H1 (cell line): ENCODE data around the gene NUCB1. TPM values are rescaled to one million over a fixed set of nuclear protein-coding genes. Genes with fewer than 3 reads are reported as not detected.
"Not testable (repeated sequence)": the region's sequence is repeated elsewhere in the genome, so short reads cannot be mapped to it uniquely, and the experiment has no call there.

Experiments
- CTCF ChIA-PET: fragments of 300-600 bp; sonication (Branson Sonifier 250); formaldehyde crosslinking; loops from one replicate; lab custom pipeline; 2021; ENCODE audit not compliant: partially characterized antibody; lab: Charles Lee
- POLR2A ChIA-PET: fragments of 300-600 bp; sonication (Branson Sonifier 250); formaldehyde crosslinking; loops from one replicate; lab custom pipeline; 2021; ENCODE audit warnings: inconsistent platforms; ENCODE audit not compliant: partially characterized antibody; lab: Charles Lee
- DNase-seq, 2 experiments: peaks; one replicate each; pipeline versions ENCODE4 v3.0.0 to v3.0.0-alpha.2; 2010 to 2022; ENCODE audit warnings: low spot score in 2 of 2, low read depth in 1 of 2, mixed read lengths in 1 of 2
- FAIRE-seq: peaks from 2 replicates; lab custom pipeline; 2011; peaks lifted over from hg19 to GRCh38; lab: Jason Lieb, UNC
- H2AFZ ChIP-seq: 2 replicates; pipeline ENCODE4 v1.8.1; 2012; ENCODE audit warnings: low read length, inconsistent platforms
- H2AK5ac ChIP-seq: 2 replicates; pipeline ENCODE4 v1.6.1; 2013; ENCODE audit warnings: low read depth, low read length
- H2BK120ac ChIP-seq: replicated peaks from 2 replicates; pipeline ENCODE3; 2013; ENCODE audit warnings: low read depth, low read length, inconsistent platforms
- H2BK12ac ChIP-seq: 2 replicates; pipeline ENCODE4 v1.6.1; 2013; ENCODE audit warnings: low read depth, low read length
- H2BK15ac ChIP-seq: 2 replicates; pipeline ENCODE4 v1.6.1; 2013; ENCODE audit warnings: low read length
- H2BK20ac ChIP-seq: 2 replicates; pipeline ENCODE4 v1.6.1; 2013; ENCODE audit warnings: low read length
- H2BK5ac ChIP-seq: 2 replicates; pipeline ENCODE4 v1.6.1; 2013; ENCODE audit warnings: low read depth, low read length
- H3K14ac ChIP-seq: 2 replicates; pipeline ENCODE4 v1.6.1; 2013; ENCODE audit warnings: inconsistent platforms; ENCODE audit not compliant: insufficient read length
- H3K18ac ChIP-seq: 2 replicates; pipeline ENCODE4 v1.6.1; 2013; ENCODE audit warnings: low read length; ENCODE audit errors: extremely low read depth
- H3K23ac ChIP-seq: 2 replicates; pipeline ENCODE4 v1.6.1; 2013; ENCODE audit warnings: inconsistent platforms; ENCODE audit not compliant: insufficient read length
- H3K23me2 ChIP-seq: 2 replicates; pipeline ENCODE4 v1.6.1; 2013; ENCODE audit warnings: low read depth, low read length
- H3K27ac ChIP-seq: 2 replicates; pipeline ENCODE4 v1.6.1; 2011; ENCODE audit warnings: low read depth, low read length, inconsistent platforms
- H3K27me3 ChIP-seq, 4 experiments: replicated peaks in 1 of 4; 1 replicate in 1 of 4; 2 replicates in 3 of 4; pipeline versions ENCODE4 v1.6.1 to v1.8.1; 2011 to 2013; ENCODE audit warnings: low read length in 3 of 4, mild to moderate bottlenecking in 3 of 4, inconsistent platforms in 2 of 4, mixed read lengths in 2 of 4, moderate library complexity in 1 of 4; ENCODE audit not compliant: control insufficient read depth in 3 of 4, insufficient read depth in 3 of 4; ENCODE audit errors: extremely low read depth in 1 of 4
- H3K36me3 ChIP-seq, 4 experiments: 2 replicates each; pipeline versions ENCODE4 v1.6.1 to v1.8.1; 2011 to 2013; ENCODE audit warnings: mild to moderate bottlenecking in 4 of 4, low read length in 3 of 4, moderate library complexity in 2 of 4, control low read depth in 1 of 4, inconsistent platforms in 1 of 4; ENCODE audit not compliant: insufficient read depth in 4 of 4, control insufficient read depth in 2 of 4
- H3K4ac ChIP-seq: replicated peaks from 2 replicates; pipeline ENCODE3; 2013; ENCODE audit warnings: low read length, low read depth, mixed read lengths, inconsistent platforms; ENCODE audit not compliant: insufficient read length
- H3K4me1 ChIP-seq, 4 experiments: replicated peaks in 1 of 4; 1 replicate in 1 of 4; 2 replicates in 3 of 4; pipeline versions ENCODE4 v1.6.1 to v1.8.1; 2011 to 2013; ENCODE audit warnings: low read length in 3 of 4, inconsistent platforms in 2 of 4, mixed read lengths in 1 of 4; ENCODE audit not compliant: insufficient read depth in 4 of 4, control insufficient read depth in 3 of 4
- H3K4me2 ChIP-seq, 2 experiments: 2 replicates each; pipeline versions ENCODE4 v1.6.1 to v1.8.1; 2011 to 2013; ENCODE audit warnings: low read depth in 2 of 2, low read length in 2 of 2, control low read depth in 1 of 2, inconsistent platforms in 1 of 2, mild to moderate bottlenecking in 1 of 2; ENCODE audit not compliant: insufficient read depth in 1 of 2
- H3K4me3 ChIP-seq, 4 experiments: fragments of 200-600, 300-600 bp in 1 of 4; sonication (generic), shearing (Covaris generic), sonication (Bioruptor Twin) in 1 of 4; 2 replicates each; pipeline versions ENCODE4 v1.5.1 to v1.8.1; 2011 to 2016; ENCODE audit warnings: low read length in 4 of 4, low read depth in 3 of 4, control low read depth in 2 of 4, inconsistent platforms in 2 of 4, mild to moderate bottlenecking in 2 of 4, mixed read lengths in 1 of 4, moderate library complexity in 1 of 4; ENCODE audit not compliant: insufficient read depth in 2 of 4; ENCODE audit errors: extremely low read depth in 1 of 4
- H3K56ac ChIP-seq: replicated peaks from 2 replicates; pipeline ENCODE3; 2013; ENCODE audit warnings: low read depth, mild to moderate bottlenecking, mixed read lengths, low read length, inconsistent platforms; ENCODE audit not compliant: insufficient read length
- H3K79me1 ChIP-seq: 2 replicates; pipeline ENCODE4 v1.6.1; 2013; ENCODE audit warnings: low read depth, low read length, control low read depth
- H3K79me2 ChIP-seq, 2 experiments: 2 replicates each; pipeline versions ENCODE4 v1.6.1 to v1.8.1; 2012 to 2013; ENCODE audit warnings: low read length in 2 of 2, mild to moderate bottlenecking in 2 of 2, inconsistent platforms in 1 of 2; ENCODE audit not compliant: insufficient read depth in 2 of 2, control insufficient read depth in 1 of 2
- H3K9ac ChIP-seq, 4 experiments: replicated peaks in 1 of 4; 1 replicate in 1 of 4; 2 replicates in 3 of 4; pipeline versions ENCODE4 v1.6.1 to v1.8.1; 2011 to 2013; ENCODE audit warnings: low read depth in 3 of 4, low read length in 3 of 4, control low read depth in 2 of 4, mild to moderate bottlenecking in 2 of 4, moderate library complexity in 2 of 4, inconsistent platforms in 1 of 4; ENCODE audit errors: extremely low read depth in 1 of 4
- H3K9me3 ChIP-seq, 2 experiments: 2 replicates each; pipeline versions ENCODE4 v1.6.1 to v1.8.1; 2012 to 2013; ENCODE audit warnings: mild to moderate bottlenecking in 2 of 2, moderate library complexity in 2 of 2, control low read depth in 1 of 2, inconsistent platforms in 1 of 2, low read depth in 1 of 2, low read length in 1 of 2, mixed read lengths in 1 of 2; ENCODE audit not compliant: insufficient read depth in 2 of 2
- H4K20me1 ChIP-seq, 2 experiments: replicated peaks in 1 of 2; 2 replicates each; pipeline versions ENCODE3 to v1.8.1; 2011 to 2013; ENCODE audit warnings: inconsistent platforms in 2 of 2, low read length in 2 of 2, mild to moderate bottlenecking in 1 of 2; ENCODE audit not compliant: insufficient read depth in 2 of 2, control insufficient read depth in 1 of 2
- H4K5ac ChIP-seq: 2 replicates; pipeline ENCODE4 v1.6.1; 2013; ENCODE audit warnings: low read length, low read depth, mixed read lengths, inconsistent platforms; ENCODE audit not compliant: insufficient read length
- H4K8ac ChIP-seq: 2 replicates; pipeline ENCODE4 v1.8.0; 2013; ENCODE audit warnings: mild to moderate bottlenecking, moderate library complexity, low read length, inconsistent platforms; ENCODE audit not compliant: insufficient read depth; ENCODE audit errors: extremely low read depth
- H4K91ac ChIP-seq: replicated peaks from 2 replicates; pipeline ENCODE3; 2013; ENCODE audit warnings: low read length, mixed read lengths, inconsistent platforms; ENCODE audit not compliant: insufficient read length
- WGBS, 2 experiments: shearing (Covaris generic) in 1 of 2; methylation state at CpG; one replicate each; pipeline versions ENCODE4 v1.1.6 to v1.1.7; 2013 to 2015; ENCODE audit warnings: low lambda C conversion rate in 2 of 2, mixed read lengths in 2 of 2, inconsistent platforms in 1 of 2, low coverage in 1 of 2, missing lambda C conversion rate in 1 of 2; ENCODE audit not compliant: insufficient replicate concordance in 2 of 2, insufficient coverage in 1 of 2, insufficient read length in 1 of 2; ENCODE audit errors: extremely low coverage in 1 of 2, missing lambda C conversion rate in 1 of 2; 5-methylcytosine and 5-hydroxymethylcytosine counted together
- polyA plus RNA-seq, 7 experiments: library from polyadenylated mRNA; depleted of rRNA in 3 of 7; stranded (reverse) in 5 of 7; unstranded in 2 of 7; fragments of >200 nt in 5 of 7; fragments of 200-250 nt in 2 of 7; gene quantifications; 1 replicate in 5 of 7; 2 replicates in 1 of 7; 4 replicates in 1 of 7; pipeline versions ENCODE4 v1.2.1 to v1.2.3, GENCODE V29; 2011 to 2013; ENCODE audit warnings: missing spikeins in 2 of 7, mixed read lengths in 2 of 7
- total RNA-seq: library from RNA; stranded (reverse); fragmentation: NEBNext Ultra II Directional; extraction: Animal tissue kit (Norgen Biotek cat#: 25700); gene quantifications from 2 replicates; pipeline ENCODE4 v1.2.1, GENCODE V29; 2021

The NUCB1 gene
- total and polyA plus RNA-seq, 2 of the 8 experiments (the other 6 are each of a cell fraction or from before 2014, with no cell fraction given) = 111 to 121 TPM

GRCh38 chr19:48919271-48919670 lies 19.2 kb downstream of the NUCB1 start:
- not testable (repeated sequence) for H2BK12ac ChIP-seq, H3K23ac ChIP-seq, H3K23me2 ChIP-seq, H3K27ac ChIP-seq, H2BK120ac ChIP-seq, H4K5ac ChIP-seq, DNase-seq, H3K4ac ChIP-seq, H3K4me1 ChIP-seq, H3K79me1 ChIP-seq, H3K14ac ChIP-seq, FAIRE-seq, H3K9me3 ChIP-seq, H3K4me2 ChIP-seq, H3K4me3 ChIP-seq, H2AFZ ChIP-seq, H3K9ac ChIP-seq, H2AK5ac ChIP-seq, H4K91ac ChIP-seq, H4K20me1 ChIP-seq, H3K79me2 ChIP-seq, H3K27me3 ChIP-seq, H4K8ac ChIP-seq, H2BK20ac ChIP-seq, H2BK15ac ChIP-seq, H3K18ac ChIP-seq, H3K56ac ChIP-seq
- CTCF ChIA-PET = interaction anchor here (0.7 to 1.6 kb wide), 8 partner anchors 12 to 77 kb away, joined by 3 to 7 read pairs (median 3); partner anchors contain the start of genes DHDH and RUVBL2
- POLR2A ChIA-PET = interaction anchor here (0.8 to 2.3 kb wide), 9 partner anchors 13 to 52 kb away, joined by 3 to 16 read pairs (median 3); partner anchors contain the start of genes DHDH, FTL, NUCB1 and PPP1R15A
- H3K36me3 ChIP-seq = peaks cover 2 to 46% (median 15%) of the 10 kb centered on the region in 4 experiments; a peak in 7 of 8 replicates
- WGBS, 2 experiments = 92% methylated on average over 7 of the region's 8 CpGs; no CpG with 5 or more reads in 1 of the 2 experiments
- H2BK5ac ChIP-seq = 0 out of 2 replicates have a peak overlapping the region, but pooled peaks have one; percentile 30
